IPS-18c (cell line): ENCODE data around the gene DHX34.
"Not testable (repeated sequence)": the region's sequence is repeated elsewhere in the genome, so short reads cannot be mapped to it uniquely, and the experiment has no call there.

Experiments
- H3K4me3 ChIP-seq: 2 replicates; pipeline ENCODE4 v1.7.0; 2013; ENCODE audit warnings: low read depth, mild to moderate bottlenecking, low read length, moderate library complexity; ENCODE audit not compliant: insufficient read depth
- H3K9me3 ChIP-seq: one replicate; pipeline ENCODE4 v1.6.1; 2013; ENCODE audit warnings: mild to moderate bottlenecking, low read length, moderate library complexity; ENCODE audit not compliant: control insufficient read depth, insufficient read depth

DHX34 gene

GRCh38 chr19:47377801-47378200, 28.7 kb downstream of the DHX34 start:
- Histone ChIP-seq H3K9me3 (no peaks in the 10 kb centered on the region), H3K4me3 (no peak overlapping the region)

- Histone ChIP-seq H3K4me3 (no peak overlapping the region), H3K9me3 (no peaks in the 10 kb centered on the region)
Measured at GRCh38 chr19:47378246-47378645, 29.1 kb downstream of the DHX34 start.

GRCh38 chr19:47379381-47379938, 30.3 kb downstream of the DHX34 start:
- Histone ChIP-seq H3K9me3 (no peaks in the 10 kb centered on the region), H3K4me3 (no peak overlapping the region)

- no peak overlapping the region for H3K4me3 ChIP-seq
Measured at GRCh38 chr19:47380559-47380958, 31.4 kb downstream of the DHX34 start.

GRCh38 chr19:47381121-47381520, 32.0 kb downstream of the DHX34 start:
- no peaks in the 10 kb centered on the region for H3K9me3 ChIP-seq
- no peak overlapping the region for H3K4me3 ChIP-seq

More at GRCh38 chr19:47380559-47380958, 31.4 kb downstream of the DHX34 start:
- H3K9me3 ChIP-seq: no peaks in the 10 kb centered on the region

GRCh38 chr19:47381653-47382279, 32.7 kb downstream of the DHX34 start:
- no peaks in the 10 kb centered on the region for H3K9me3 ChIP-seq
- no peak overlapping the region for H3K4me3 ChIP-seq

- not testable (repeated sequence) for H3K4me3 ChIP-seq, H3K9me3 ChIP-seq
Measured at GRCh38 chr19:47383890-47384289, 34.8 kb downstream of the DHX34 start.

- not testable (repeated sequence) for H3K9me3 ChIP-seq, H3K4me3 ChIP-seq
Measured at GRCh38 chr19:47384533-47384932, 35.4 kb downstream of the DHX34 start.

GRCh38 chr19:47386582-47386981, 37.5 kb downstream of the DHX34 start:
- H3K9me3 ChIP-seq, H3K4me3 ChIP-seq: not testable (repeated sequence)

GRCh38 chr19:47387623-47388022, 38.5 kb downstream of the DHX34 start:
- H3K4me3 ChIP-seq, H3K9me3 ChIP-seq: not testable (repeated sequence)

- not testable (repeated sequence) for H3K9me3 ChIP-seq, H3K4me3 ChIP-seq
Measured at GRCh38 chr19:47388721-47389120, 39.6 kb downstream of the DHX34 start.

GRCh38 chr19:47389150-47389556, 40.0 kb downstream of the DHX34 start:
- Histone ChIP-seq H3K9me3 (no peaks in the 10 kb centered on the region), H3K4me3 (no peak overlapping the region)

GRCh38 chr19:47390533-47391488, 41.7 kb downstream of the DHX34 start:
- H3K4me3 ChIP-seq: no peak overlapping the region

GRCh38 chr19:47391510-47392223, 42.6 kb downstream of the DHX34 start:
- no peak overlapping the region for H3K4me3 ChIP-seq
- no peaks in the 10 kb centered on the region for H3K9me3 ChIP-seq

More at GRCh38 chr19:47390533-47391488, 41.7 kb downstream of the DHX34 start:
- H3K9me3 ChIP-seq: no peaks in the 10 kb centered on the region

GRCh38 chr19:47398707-47399597, 49.8 kb downstream of the DHX34 start:
- no peaks in the 10 kb centered on the region for H3K9me3 ChIP-seq
- H3K4me3 ChIP-seq: no peak overlapping the region

- no peak overlapping the region for H3K4me3 ChIP-seq
- no peaks in the 10 kb centered on the region for H3K9me3 ChIP-seq
Measured at GRCh38 chr19:47402504-47402903, 53.4 kb downstream of the DHX34 start.
